Keratinocyte (primary cell): ENCODE results near the gene SHISA3. TPM values are rescaled to one million over a fixed set of nuclear protein-coding genes. Genes with fewer than 3 reads are reported as not detected.

Source experiments
- DNase-seq: peaks from one replicate; pipeline ENCODE4 v3.0.0-alpha.2; 2011; ENCODE audit warnings: low read depth, missing footprints, low spot score
- FAIRE-seq: peaks from 2 replicates; lab custom pipeline; 2011; peaks lifted over from hg19 to GRCh38; lab: Jason Lieb, UNC
- H2AFZ ChIP-seq: 2 replicates; pipeline ENCODE4 v1.6.0; 2012; ENCODE audit warnings: low read length, control low read depth, inconsistent platforms; ENCODE audit not compliant: control insufficient read depth
- H3K27ac ChIP-seq: 2 replicates; pipeline ENCODE4 v1.5.1; 2011; ENCODE audit warnings: low read length; ENCODE audit not compliant: control insufficient read depth, insufficient read depth
- H3K27me3 ChIP-seq: 3 replicates; pipeline ENCODE4 v1.6.0; 2011; ENCODE audit warnings: low read length; ENCODE audit not compliant: control insufficient read depth, insufficient read depth; ENCODE audit errors: extremely low read depth
- H3K36me3 ChIP-seq, 2 experiments: 2 replicates in 1 of 2; 3 replicates in 1 of 2; pipeline ENCODE4 v1.5.1; 2011; ENCODE audit warnings: low read length in 2 of 2, mild to moderate bottlenecking in 1 of 2; ENCODE audit not compliant: control insufficient read depth in 2 of 2, insufficient read depth in 2 of 2; ENCODE audit errors: extremely low read depth in 1 of 2
- H3K4me1 ChIP-seq: 3 replicates; pipeline ENCODE4 v1.5.1; 2011; ENCODE audit warnings: low read length; ENCODE audit not compliant: control insufficient read depth, insufficient read depth; ENCODE audit errors: extremely low read depth
- H3K4me2 ChIP-seq: 3 replicates; pipeline ENCODE4 v1.6.0; 2011; ENCODE audit warnings: low read depth, low read length; ENCODE audit not compliant: control insufficient read depth, insufficient read depth; ENCODE audit errors: extremely low read depth
- H3K4me3 ChIP-seq, 3 experiments: fragments of 200-600 bp in 1 of 3; sonication (generic) in 1 of 3; 2 replicates in 2 of 3; 3 replicates in 1 of 3; pipeline ENCODE4 v1.5.1; 2011 to 2016; ENCODE audit warnings: low read length in 3 of 3, mild to moderate bottlenecking in 3 of 3, control low read depth in 2 of 3, inconsistent platforms in 1 of 3, low read depth in 1 of 3, mixed read lengths in 1 of 3, mixed run types in 1 of 3, moderate library complexity in 1 of 3; ENCODE audit not compliant: control insufficient read depth in 2 of 3, insufficient read depth in 2 of 3; ENCODE audit errors: extremely low read depth in 1 of 3
- H3K79me2 ChIP-seq: 2 replicates; pipeline ENCODE4 v1.6.0; 2012; ENCODE audit warnings: low read length; ENCODE audit not compliant: control insufficient read depth, insufficient read depth
- H3K9ac ChIP-seq: 3 replicates; pipeline ENCODE4 v1.6.0; 2011; ENCODE audit warnings: low read length; ENCODE audit not compliant: control insufficient read depth, insufficient read depth; ENCODE audit errors: extremely low read depth
- H3K9me1 ChIP-seq: 3 replicates; pipeline ENCODE4 v1.6.0; 2011; ENCODE audit warnings: low read length; ENCODE audit not compliant: control insufficient read depth, insufficient read depth; ENCODE audit errors: extremely low read depth
- H3K9me3 ChIP-seq: 2 replicates; pipeline ENCODE4 v1.5.1; 2012; ENCODE audit warnings: low read depth, low read length; ENCODE audit not compliant: control insufficient read depth
- H4K20me1 ChIP-seq: 3 replicates; pipeline ENCODE4 v1.6.0; 2011; ENCODE audit warnings: low read length; ENCODE audit not compliant: control insufficient read depth, insufficient read depth; ENCODE audit errors: extremely low read depth
- EZH2 ChIP-seq: IDR thresholded peaks from one replicate; pipeline ENCODE4 v1.6.1; 2012; ENCODE audit warnings: inconsistent platforms, mild to moderate bottlenecking, low read length, moderate library complexity
- dilution Hi-C: fragments of 300-500 bp; cut with MboI; formaldehyde crosslinking; loops from one replicate; pipeline ENCODE4 v1.7.0; 2020; ENCODE audit warnings: low sequenced_read_pairs; ENCODE audit not compliant: extremely low pct_ligation_motif_present
- polyA minus RNA-seq, 3 experiments: library from RNA; depleted of rRNA, polyadenylated mRNA; stranded (reverse); fragments of >200 nt; gene quantifications; 1 replicate in 1 of 3; 2 replicates in 1 of 3; 3 replicates in 1 of 3; pipeline ENCODE4 v1.2.3, GENCODE V29; 2011
- polyA plus RNA-seq, 5 experiments: library from polyadenylated mRNA; depleted of rRNA in 3 of 5; stranded (reverse) in 3 of 5; stranded (forward) in 1 of 5; unstranded in 1 of 5; fragments of >200 nt; gene quantifications; 1 replicate in 1 of 5; 2 replicates in 3 of 5; 3 replicates in 1 of 5; pipeline versions ENCODE4 v1.2.1 to v1.2.3, GENCODE V29; 2011 to 2012; ENCODE audit warnings: missing spikeins in 2 of 5, low read depth in 1 of 5, low replicate concordance in 1 of 5
- TF ChIP-seq, protein P1 (sequence below), 3 experiments: IDR thresholded peaks in 1 of 3; conservative IDR thresholded peaks in 1 of 3; optimal IDR thresholded peaks in 1 of 3; 2 replicates in 2 of 3; 3 replicates in 1 of 3; pipeline versions ENCODE3 to v1.5.1; 2011; ENCODE audit warnings: low read length in 3 of 3, mild to moderate bottlenecking in 3 of 3, moderate library complexity in 2 of 3, control low read depth in 1 of 3, inconsistent platforms in 1 of 3; ENCODE audit not compliant: insufficient read depth in 2 of 3; ENCODE audit errors: extremely low read depth in 1 of 3

The SHISA3 gene
- polyA plus RNA-seq (not detected in 3 replicates), polyA minus RNA-seq (not detected in 3 replicates)
- polyA plus RNA-seq (2011; ENCODE audit: low read depth) = not detected
- not detected in 2 replicates for polyA plus RNA-seq (2011; cell fraction: cytosol; rRNA removed)
- polyA plus RNA-seq (2011; cell fraction: nucleus; rRNA removed) = not detected in 2 replicates
- polyA plus RNA-seq (2012; ENCODE audit: low replicate concordance) = not detected in 2 replicates
- polyA minus RNA-seq (2011; cell fraction: cytosol; rRNA and poly(A)+ RNA removed) = not detected
- not detected in 2 replicates for polyA minus RNA-seq (2011; cell fraction: nucleus; rRNA and poly(A)+ RNA removed)

DNA sequence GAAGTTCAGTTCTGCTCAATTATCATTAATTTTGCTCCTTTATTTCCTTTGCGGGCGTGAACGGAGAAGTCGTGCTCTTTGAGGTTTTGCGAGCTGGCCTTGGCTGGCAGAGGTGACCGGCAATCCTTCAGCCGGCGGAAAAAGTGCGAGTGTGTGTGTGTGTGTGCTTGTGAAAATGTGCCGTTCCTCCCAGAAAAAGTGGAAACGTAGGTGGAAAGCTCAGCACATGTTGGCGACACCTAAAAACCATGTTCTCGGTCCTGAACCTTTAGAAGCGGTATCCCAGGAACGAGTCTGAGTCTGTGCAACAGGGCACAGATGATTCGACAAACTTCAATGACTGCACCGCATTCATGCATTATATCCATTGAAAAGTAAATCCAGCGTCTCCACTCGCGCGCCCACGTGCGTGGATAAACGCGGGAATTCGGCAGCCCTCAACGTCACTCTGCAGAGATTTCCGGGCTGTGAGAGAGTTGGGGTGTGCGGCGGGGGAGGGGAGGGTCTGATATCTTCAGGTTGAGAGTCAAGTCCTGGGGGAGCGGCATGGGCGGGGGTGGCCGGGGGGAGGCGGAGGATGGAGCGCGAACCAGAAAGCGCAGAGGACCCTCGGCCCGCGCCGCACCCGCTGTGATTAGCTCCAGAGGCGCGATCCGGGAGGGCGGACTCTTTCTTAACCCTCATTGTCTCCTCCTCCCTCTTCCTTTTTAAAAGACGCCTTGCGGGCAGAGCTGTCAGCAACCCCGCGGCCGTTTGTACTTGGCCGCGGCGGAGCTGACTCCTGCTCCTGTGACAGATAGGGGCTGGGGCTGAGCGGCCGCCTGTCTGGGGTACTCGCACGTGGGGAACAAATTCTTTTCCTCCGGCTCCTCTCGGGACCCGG, at the start of gene SHISA3:
Gene SHISA3 (plus strand): TSS at position 737 of the 883 bp plus-strand sequence. CDS start 569 bp downstream, outside the sequence.
- H3K27ac ChIP-seq = no peak within 1 kb of the TSS
- dilution Hi-C loops = no loop called here
- H2AFZ ChIP-seq = no peak within 1 kb of the TSS
- peaks cover 55% of the 10 kb centered on the region for H3K27me3 ChIP-seq
- H3K4me2 ChIP-seq = peak within 1 kb of the TSS; percentile 51
- H3K4me1 ChIP-seq = no peaks in the 10 kb centered on the region
- no peak within 1 kb of the TSS for H3K9ac ChIP-seq
- H3K4me3 ChIP-seq = peak within 1 kb of the TSS in 2 of 3 experiments; percentile 7 to 29
- FAIRE-seq (no peak), DNase-seq (no peak)
- TF ChIP-seq, protein P1, sequence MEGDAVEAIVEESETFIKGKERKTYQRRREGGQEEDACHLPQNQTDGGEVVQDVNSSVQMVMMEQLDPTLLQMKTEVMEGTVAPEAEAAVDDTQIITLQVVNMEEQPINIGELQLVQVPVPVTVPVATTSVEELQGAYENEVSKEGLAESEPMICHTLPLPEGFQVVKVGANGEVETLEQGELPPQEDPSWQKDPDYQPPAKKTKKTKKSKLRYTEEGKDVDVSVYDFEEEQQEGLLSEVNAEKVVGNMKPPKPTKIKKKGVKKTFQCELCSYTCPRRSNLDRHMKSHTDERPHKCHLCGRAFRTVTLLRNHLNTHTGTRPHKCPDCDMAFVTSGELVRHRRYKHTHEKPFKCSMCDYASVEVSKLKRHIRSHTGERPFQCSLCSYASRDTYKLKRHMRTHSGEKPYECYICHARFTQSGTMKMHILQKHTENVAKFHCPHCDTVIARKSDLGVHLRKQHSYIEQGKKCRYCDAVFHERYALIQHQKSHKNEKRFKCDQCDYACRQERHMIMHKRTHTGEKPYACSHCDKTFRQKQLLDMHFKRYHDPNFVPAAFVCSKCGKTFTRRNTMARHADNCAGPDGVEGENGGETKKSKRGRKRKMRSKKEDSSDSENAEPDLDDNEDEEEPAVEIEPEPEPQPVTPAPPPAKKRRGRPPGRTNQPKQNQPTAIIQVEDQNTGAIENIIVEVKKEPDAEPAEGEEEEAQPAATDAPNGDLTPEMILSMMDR (optimal IDR thresholded peaks at IDR 0.05 in 1 of 3, IDR thresholded peaks at IDR 0.05 in 1 of 3, conservative IDR thresholded peaks at IDR 0.05 in 1 of 3; ENCODE audit: extremely low read depth in 1 of 3, insufficient read depth in 2 of 3, low read length in 3 of 3) = no peak
- TF ChIP-seq EZH2 = peak; percentile 76
- no peaks in the 10 kb centered on the region for H3K36me3 ChIP-seq
- H3K9me3 ChIP-seq = no peaks in the 10 kb centered on the region
- H3K9me1 ChIP-seq = no peaks in the 10 kb centered on the region
- no peaks in the 10 kb centered on the region for H4K20me1 ChIP-seq
- no peaks in the 10 kb centered on the region for H3K79me2 ChIP-seq

DNA sequence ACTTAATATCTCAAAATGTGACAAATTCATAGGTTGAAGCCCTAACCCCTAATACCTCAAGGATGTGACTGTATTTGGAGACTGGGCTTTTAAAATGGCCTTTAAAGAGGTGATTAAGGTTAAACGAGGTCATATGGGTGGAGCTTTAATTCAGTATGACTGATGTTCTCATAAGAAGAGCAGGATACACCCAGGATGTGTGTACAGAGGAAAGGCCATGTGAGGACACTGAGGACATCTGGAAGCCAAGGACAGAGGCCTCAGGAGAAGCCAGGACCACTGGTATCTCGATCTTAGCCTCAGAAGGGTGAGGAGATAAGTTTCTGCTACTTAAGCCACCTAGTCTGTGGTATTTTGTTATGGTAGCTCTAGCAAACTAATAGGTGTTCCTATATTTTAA, 49.0 kb upstream of the SHISA3 start:
- Histone ChIP-seq H3K27ac (no peak overlapping the region), H3K4me1 (no peaks in the 10 kb centered on the region), H3K4me3 (no peak overlapping the region), H3K79me2 (no peaks in the 10 kb centered on the region), H3K9me1 (no peaks in the 10 kb centered on the region), H3K36me3 (no peaks in the 10 kb centered on the region), H3K4me2 (no peak overlapping the region), H4K20me1 (no peaks in the 10 kb centered on the region), H2AFZ (no peak overlapping the region), H3K9ac (no peak overlapping the region), H3K9me3 (no peaks in the 10 kb centered on the region), H3K27me3 (no peaks in the 10 kb centered on the region)
- dilution Hi-C loops = no loop called here
- no peak for DNase-seq
- no peak for TF ChIP-seq EZH2
- TF ChIP-seq, protein P1 (optimal IDR thresholded peaks at IDR 0.05 in 1 of 3, IDR thresholded peaks at IDR 0.05 in 1 of 3, conservative IDR thresholded peaks at IDR 0.05 in 1 of 3; ENCODE audit: extremely low read depth in 1 of 3, insufficient read depth in 2 of 3, low read length in 3 of 3) = no peak
- no peak for FAIRE-seq
